ENCODE measurements around the gene GSTK1. TPM values are rescaled to one million over a fixed set of nuclear protein-coding genes. Genes with fewer than 3 reads are reported as not detected.

The GSTK1 gene
- total and polyA plus RNA-seq, 4 donors, result 98.9 to 253 (median 187) TPM

DNA sequence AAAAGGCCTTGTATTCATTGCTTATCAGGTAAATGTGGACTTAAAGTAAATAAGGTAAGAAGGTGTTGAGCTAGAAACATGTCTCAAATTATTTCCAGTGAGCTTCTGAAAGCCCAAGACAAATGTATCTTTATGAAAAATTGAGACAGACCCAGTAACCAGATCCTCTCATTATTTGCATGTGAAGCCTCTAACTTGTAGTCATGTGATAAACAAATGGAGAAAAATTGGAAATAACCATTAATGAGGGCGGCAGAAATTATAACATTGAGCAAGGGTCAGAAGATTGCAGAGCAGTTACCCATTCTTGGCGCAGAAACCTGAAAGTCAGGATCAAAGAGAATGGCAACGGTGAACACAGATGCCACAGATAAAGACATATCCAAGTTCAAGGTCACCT, 41.5 kb upstream of the GSTK1 start, which contains the start of gene TAS2R40:
Gene TAS2R40 (plus strand): TSS at position 301 of the 400 bp plus-strand sequence. CDS start 42 bp downstream, at position 343.
- WGBS, result 56% methylated on average over 3 of the region's 3 CpGs
- H3K4me3 ChIP-seq (ENCODE audit: low read depth in 1 of 3, low read length in 3 of 3), result no peak within 1 kb of the TSS

GRCh38 chr7:143222782-143223181, 40.5 kb upstream of the GSTK1 start:
- Histone ChIP-seq H3K9me3 (ENCODE audit: control insufficient read depth in 4 of 4, low read length in 3 of 4) (no peaks in the 10 kb centered on the region), H3K4me1 (ENCODE audit: control insufficient read depth in 4 of 4, insufficient read depth in 4 of 4, low read length in 3 of 4) (no peaks in the 10 kb centered on the region), H3K27me3 (ENCODE audit: control insufficient read depth in 4 of 4, insufficient read depth in 4 of 4, low read length in 3 of 4) (no peaks in the 10 kb centered on the region), H3K9ac (ENCODE audit: low read depth in 1 of 2, low read length in 2 of 2) (no peak overlapping the region), H3K27ac (ENCODE audit: low read depth in 1 of 2, low read length in 2 of 2) (peak overlapping the region in 1 of 2 donors; percentile 34), H3K4me3 (ENCODE audit: low read depth in 1 of 3, low read length in 3 of 3) (no peak overlapping the region), H3K36me3 (ENCODE audit: control insufficient read depth in 4 of 4, insufficient read depth in 3 of 4, low read depth in 1 of 4, low read length in 3 of 4) (no peaks in the 10 kb centered on the region)
- TF ChIP-seq SP1 (IDR thresholded peaks at IDR 0.05) (no peak), GABPA (IDR thresholded peaks at IDR 0.05 in 1 of 2, conservative IDR thresholded peaks at IDR 0.05 in 1 of 2) (no peak), FOXA2 (IDR thresholded peaks at IDR 0.05) (no peak), HNF4G (IDR thresholded peaks at IDR 0.05) (no peak), YY1 (IDR thresholded peaks at IDR 0.05) (peak; percentile 49), JUND (IDR thresholded peaks at IDR 0.05) (no peak)
- TF ChIP-seq, protein P1, sequence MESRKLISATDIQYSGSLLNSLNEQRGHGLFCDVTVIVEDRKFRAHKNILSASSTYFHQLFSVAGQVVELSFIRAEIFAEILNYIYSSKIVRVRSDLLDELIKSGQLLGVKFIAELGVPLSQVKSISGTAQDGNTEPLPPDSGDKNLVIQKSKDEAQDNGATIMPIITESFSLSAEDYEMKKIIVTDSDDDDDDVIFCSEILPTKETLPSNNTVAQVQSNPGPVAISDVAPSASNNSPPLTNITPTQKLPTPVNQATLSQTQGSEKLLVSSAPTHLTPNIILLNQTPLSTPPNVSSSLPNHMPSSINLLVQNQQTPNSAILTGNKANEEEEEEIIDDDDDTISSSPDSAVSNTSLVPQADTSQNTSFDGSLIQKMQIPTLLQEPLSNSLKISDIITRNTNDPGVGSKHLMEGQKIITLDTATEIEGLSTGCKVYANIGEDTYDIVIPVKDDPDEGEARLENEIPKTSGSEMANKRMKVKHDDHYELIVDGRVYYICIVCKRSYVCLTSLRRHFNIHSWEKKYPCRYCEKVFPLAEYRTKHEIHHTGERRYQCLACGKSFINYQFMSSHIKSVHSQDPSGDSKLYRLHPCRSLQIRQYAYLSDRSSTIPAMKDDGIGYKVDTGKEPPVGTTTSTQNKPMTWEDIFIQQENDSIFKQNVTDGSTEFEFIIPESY (IDR thresholded peaks at IDR 0.05), result no peak
- 79% methylated on average over 7 of the region's 7 CpGs for WGBS
- no peak for DNase-seq (ENCODE audit: low spot score)

More for the DNA sequence above, 41.5 kb upstream of the GSTK1 start, which contains the start of gene TAS2R40:
- TF ChIP-seq SP1 (IDR thresholded peaks at IDR 0.05) (no peak), JUND (IDR thresholded peaks at IDR 0.05) (no peak), TAF1 (conservative IDR thresholded peaks at IDR 0.05) (no peak)
- TF ChIP-seq, protein P2, sequence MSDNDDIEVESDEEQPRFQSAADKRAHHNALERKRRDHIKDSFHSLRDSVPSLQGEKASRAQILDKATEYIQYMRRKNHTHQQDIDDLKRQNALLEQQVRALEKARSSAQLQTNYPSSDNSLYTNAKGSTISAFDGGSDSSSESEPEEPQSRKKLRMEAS (IDR thresholded peaks at IDR 0.05), result no peak
- DNase-seq (ENCODE audit: low spot score), result no peak
- no peaks in the 10 kb centered on the region for H3K4me1 ChIP-seq (ENCODE audit: control insufficient read depth in 4 of 4, insufficient read depth in 4 of 4, low read length in 3 of 4)
- no peaks in the 10 kb centered on the region for H3K36me3 ChIP-seq (ENCODE audit: control insufficient read depth in 4 of 4, insufficient read depth in 3 of 4, low read depth in 1 of 4, low read length in 3 of 4)
- H3K27ac ChIP-seq (ENCODE audit: low read depth in 1 of 2, low read length in 2 of 2), result no peak within 1 kb of the TSS
- H3K9me3 ChIP-seq (ENCODE audit: control insufficient read depth in 4 of 4, low read length in 3 of 4), result no peaks in the 10 kb centered on the region
- H3K9ac ChIP-seq (ENCODE audit: low read depth in 1 of 2, low read length in 2 of 2), result no peak within 1 kb of the TSS
- no peaks in the 10 kb centered on the region for H3K27me3 ChIP-seq (ENCODE audit: control insufficient read depth in 4 of 4, insufficient read depth in 4 of 4, low read length in 3 of 4)

DNA sequence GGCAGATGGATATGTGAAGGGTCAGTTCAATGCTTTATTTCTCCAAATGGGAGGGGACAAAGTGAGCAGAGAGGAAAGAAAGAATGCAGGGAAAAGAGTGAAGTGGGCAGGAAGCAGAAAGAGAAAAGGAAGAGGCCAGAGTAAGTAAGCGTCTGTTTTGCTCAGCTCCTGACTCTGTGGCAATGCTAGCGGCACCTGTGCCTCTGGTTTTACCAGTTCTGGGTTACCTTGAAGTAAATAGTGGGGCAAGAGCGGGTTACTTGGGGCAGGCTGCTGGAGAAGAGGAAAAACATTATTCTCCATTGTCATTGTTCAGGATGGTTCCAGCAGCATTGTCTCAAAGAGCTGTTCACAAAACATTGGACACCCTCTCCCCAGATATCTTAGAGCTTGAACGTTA, 39.5 kb upstream of the GSTK1 start:
- no peaks in the 10 kb centered on the region for H3K27me3 ChIP-seq (ENCODE audit: control insufficient read depth in 4 of 4, insufficient read depth in 4 of 4, low read length in 3 of 4)
- H3K4me3 ChIP-seq (ENCODE audit: low read depth in 1 of 3, low read length in 3 of 3), result no peak overlapping the region
- 79% methylated on average over 4 of the region's 4 CpGs for WGBS
- H3K27ac ChIP-seq (ENCODE audit: low read depth in 1 of 2, low read length in 2 of 2), result no peak overlapping the region
- no peak for DNase-seq (ENCODE audit: low spot score)
- no peak overlapping the region for H3K9ac ChIP-seq (ENCODE audit: low read depth in 1 of 2, low read length in 2 of 2)
- no peaks in the 10 kb centered on the region for H3K9me3 ChIP-seq (ENCODE audit: control insufficient read depth in 4 of 4, low read length in 3 of 4)
- no peak for TF ChIP-seq FOXA1 (IDR thresholded peaks at IDR 0.05)
- TF ChIP-seq HNF4A (conservative IDR thresholded peaks at IDR 0.05), result no peak
- no peak for TF ChIP-seq EGR1 (IDR thresholded peaks at IDR 0.05; ENCODE audit: low read depth in 2 of 2)
- TF ChIP-seq, protein P3, sequence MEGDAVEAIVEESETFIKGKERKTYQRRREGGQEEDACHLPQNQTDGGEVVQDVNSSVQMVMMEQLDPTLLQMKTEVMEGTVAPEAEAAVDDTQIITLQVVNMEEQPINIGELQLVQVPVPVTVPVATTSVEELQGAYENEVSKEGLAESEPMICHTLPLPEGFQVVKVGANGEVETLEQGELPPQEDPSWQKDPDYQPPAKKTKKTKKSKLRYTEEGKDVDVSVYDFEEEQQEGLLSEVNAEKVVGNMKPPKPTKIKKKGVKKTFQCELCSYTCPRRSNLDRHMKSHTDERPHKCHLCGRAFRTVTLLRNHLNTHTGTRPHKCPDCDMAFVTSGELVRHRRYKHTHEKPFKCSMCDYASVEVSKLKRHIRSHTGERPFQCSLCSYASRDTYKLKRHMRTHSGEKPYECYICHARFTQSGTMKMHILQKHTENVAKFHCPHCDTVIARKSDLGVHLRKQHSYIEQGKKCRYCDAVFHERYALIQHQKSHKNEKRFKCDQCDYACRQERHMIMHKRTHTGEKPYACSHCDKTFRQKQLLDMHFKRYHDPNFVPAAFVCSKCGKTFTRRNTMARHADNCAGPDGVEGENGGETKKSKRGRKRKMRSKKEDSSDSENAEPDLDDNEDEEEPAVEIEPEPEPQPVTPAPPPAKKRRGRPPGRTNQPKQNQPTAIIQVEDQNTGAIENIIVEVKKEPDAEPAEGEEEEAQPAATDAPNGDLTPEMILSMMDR (IDR thresholded peaks at IDR 0.05; ENCODE audit: low read depth, low read length, missing input control), result no peak
- TF ChIP-seq NR2F2 (IDR thresholded peaks at IDR 0.05), result no peak
- no peak for TF ChIP-seq TAF1 (conservative IDR thresholded peaks at IDR 0.05)
- TF ChIP-seq, protein P4, sequence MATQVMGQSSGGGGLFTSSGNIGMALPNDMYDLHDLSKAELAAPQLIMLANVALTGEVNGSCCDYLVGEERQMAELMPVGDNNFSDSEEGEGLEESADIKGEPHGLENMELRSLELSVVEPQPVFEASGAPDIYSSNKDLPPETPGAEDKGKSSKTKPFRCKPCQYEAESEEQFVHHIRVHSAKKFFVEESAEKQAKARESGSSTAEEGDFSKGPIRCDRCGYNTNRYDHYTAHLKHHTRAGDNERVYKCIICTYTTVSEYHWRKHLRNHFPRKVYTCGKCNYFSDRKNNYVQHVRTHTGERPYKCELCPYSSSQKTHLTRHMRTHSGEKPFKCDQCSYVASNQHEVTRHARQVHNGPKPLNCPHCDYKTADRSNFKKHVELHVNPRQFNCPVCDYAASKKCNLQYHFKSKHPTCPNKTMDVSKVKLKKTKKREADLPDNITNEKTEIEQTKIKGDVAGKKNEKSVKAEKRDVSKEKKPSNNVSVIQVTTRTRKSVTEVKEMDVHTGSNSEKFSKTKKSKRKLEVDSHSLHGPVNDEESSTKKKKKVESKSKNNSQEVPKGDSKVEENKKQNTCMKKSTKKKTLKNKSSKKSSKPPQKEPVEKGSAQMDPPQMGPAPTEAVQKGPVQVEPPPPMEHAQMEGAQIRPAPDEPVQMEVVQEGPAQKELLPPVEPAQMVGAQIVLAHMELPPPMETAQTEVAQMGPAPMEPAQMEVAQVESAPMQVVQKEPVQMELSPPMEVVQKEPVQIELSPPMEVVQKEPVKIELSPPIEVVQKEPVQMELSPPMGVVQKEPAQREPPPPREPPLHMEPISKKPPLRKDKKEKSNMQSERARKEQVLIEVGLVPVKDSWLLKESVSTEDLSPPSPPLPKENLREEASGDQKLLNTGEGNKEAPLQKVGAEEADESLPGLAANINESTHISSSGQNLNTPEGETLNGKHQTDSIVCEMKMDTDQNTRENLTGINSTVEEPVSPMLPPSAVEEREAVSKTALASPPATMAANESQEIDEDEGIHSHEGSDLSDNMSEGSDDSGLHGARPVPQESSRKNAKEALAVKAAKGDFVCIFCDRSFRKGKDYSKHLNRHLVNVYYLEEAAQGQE (IDR thresholded peaks at IDR 0.05), result no peak
- TF ChIP-seq, protein P1 (IDR thresholded peaks at IDR 0.05), result no peak
- no peak for TF ChIP-seq RAD21 (IDR thresholded peaks at IDR 0.05)
- TF ChIP-seq HNF4G (IDR thresholded peaks at IDR 0.05), result no peak
- TF ChIP-seq GABPA (IDR thresholded peaks at IDR 0.05 in 1 of 2, conservative IDR thresholded peaks at IDR 0.05 in 1 of 2), result no peak
- TF ChIP-seq SP1 (IDR thresholded peaks at IDR 0.05), result no peak
- TF ChIP-seq FOXA2 (IDR thresholded peaks at IDR 0.05), result no peak
- no peak for TF ChIP-seq JUND (IDR thresholded peaks at IDR 0.05)
- no peaks in the 10 kb centered on the region for H3K4me1 ChIP-seq (ENCODE audit: control insufficient read depth in 4 of 4, insufficient read depth in 4 of 4, low read length in 3 of 4)
- no peaks in the 10 kb centered on the region for H3K36me3 ChIP-seq (ENCODE audit: control insufficient read depth in 4 of 4, insufficient read depth in 3 of 4, low read depth in 1 of 4, low read length in 3 of 4)
